HCT116 (cell line): ENCODE measurements around the gene SGTB. TPM values are rescaled to one million over a fixed set of nuclear protein-coding genes. Genes with fewer than 3 reads are reported as not detected.

Experiments used
- ATAC-seq: fragments of 200-7000 bp; cut with Tn5 transposase; 2 replicates; pipeline ENCODE4 v1.9.1; 2020; ENCODE audit warnings: mild to moderate bottlenecking, moderate library complexity
- BruUV-seq: library from RNA; stranded (reverse); fragments of 400-500 nt; replicated peaks from 2 replicates; lab custom pipeline; 2021; lab: Mats Ljungman, UMichigan
- CTCF ChIA-PET: fragments of 300-600 bp; sonication (Branson Sonifier 250); formaldehyde crosslinking; loops from one replicate; lab custom pipeline; 2021; ENCODE audit warnings: antibody characterized with exemption; lab: Charles Lee
- POLR2A ChIA-PET: fragments of 300-600, 350-600 bp; sonication (Branson Sonifier 250); formaldehyde crosslinking; loops from one replicate; lab custom pipeline; 2021; ENCODE audit warnings: antibody characterized with exemption; lab: Charles Lee
- RAD21 ChIA-PET, 2 experiments: fragments of 300-600 bp; sonication (Branson Sonifier 250); formaldehyde crosslinking; loops; one replicate each; lab custom pipeline; 2023; ENCODE audit warnings: low total read pairs in 2 of 2; ENCODE audit not compliant: uncharacterized antibody in 2 of 2, unreplicated experiment in 2 of 2, low non-redundant PET in 1 of 2; lab: Charles Lee
- DNase-seq: peaks from one replicate; pipeline ENCODE4 v3.0.0-alpha.2; 2010; ENCODE audit warnings: low read depth, low spot score
- H2AFZ ChIP-seq: fragments of 200-600 bp; shearing (Covaris generic), sonication (generic); 2 replicates; pipeline ENCODE4 v1.6.1; 2017; ENCODE audit warnings: low read depth, mixed run types, mixed read lengths, antibody characterized with exemption, low read length; ENCODE audit not compliant: poor library complexity, severe bottlenecking
- H3K27ac ChIP-seq: 2 replicates; pipeline ENCODE4 v1.5.1; 2012; ENCODE audit warnings: low read depth, low read length
- H3K27me3 ChIP-seq: fragments of 200-600 bp; sonication (generic); 2 replicates; pipeline ENCODE4 v1.6.1; 2016; ENCODE audit warnings: mixed run types, low read length, mixed read lengths; ENCODE audit not compliant: insufficient read depth
- H3K36me3 ChIP-seq, 2 experiments: fragments of 200-500 bp in 1 of 2; fragments of 200-600 bp in 1 of 2; sonication (Bioruptor generic) in 1 of 2; sonication (generic) in 1 of 2; 2 replicates each; pipeline versions ENCODE4 v1.5.1 to v1.6.1; 2014 to 2016; ENCODE audit warnings: low read length in 2 of 2, inconsistent platforms in 1 of 2, mixed read lengths in 1 of 2, mixed run types in 1 of 2; ENCODE audit not compliant: insufficient read depth in 2 of 2, control insufficient read depth in 1 of 2
- H3K4me1 ChIP-seq, 2 experiments: fragments of 200-600 bp in 1 of 2; sonication (generic) in 1 of 2; 2 replicates each; pipeline versions ENCODE4 v1.5.1 to v1.6.1; 2012 to 2017; ENCODE audit warnings: low read length in 2 of 2, inconsistent platforms in 1 of 2, mild to moderate bottlenecking in 1 of 2, mixed read lengths in 1 of 2, mixed run types in 1 of 2, moderate library complexity in 1 of 2; ENCODE audit not compliant: insufficient read depth in 2 of 2, control insufficient read depth in 1 of 2
- H3K4me2 ChIP-seq: fragments of 200-600 bp; sonication (generic); 2 replicates; pipeline ENCODE4 v1.6.1; 2017; ENCODE audit warnings: mixed run types, low read length, mixed read lengths
- H3K4me3 ChIP-seq, 2 experiments: fragments of 200-600 bp in 1 of 2; sonication (generic) in 1 of 2; replicated peaks in 1 of 2; 2 replicates each; pipeline ENCODE4 v1.5.1; 2011 to 2016; ENCODE audit warnings: low read length in 2 of 2, control low read depth in 1 of 2, low read depth in 1 of 2, mild to moderate bottlenecking in 1 of 2, mixed read lengths in 1 of 2, mixed run types in 1 of 2
- H3K79me2 ChIP-seq: fragments of 200-600 bp; sonication (generic); 2 replicates; pipeline ENCODE4 v1.6.1; 2017; ENCODE audit warnings: mild to moderate bottlenecking, mixed run types, low read length, moderate library complexity, mixed read lengths; ENCODE audit not compliant: insufficient read depth
- H3K9ac ChIP-seq: fragments of 200-600 bp; sonication (generic); 2 replicates; pipeline ENCODE4 v1.6.1; 2016; ENCODE audit warnings: low read length, mixed read lengths
- H3K9me2 ChIP-seq: fragments of 200-600 bp; sonication (generic), shearing (Covaris generic); 2 replicates; pipeline ENCODE4 v1.6.1; 2017; ENCODE audit warnings: mixed run types, mild to moderate bottlenecking, moderate library complexity; ENCODE audit not compliant: insufficient read depth
- H3K9me3 ChIP-seq, 2 experiments: fragments of 200-500 bp in 1 of 2; fragments of 200-600 bp in 1 of 2; sonication (Bioruptor generic) in 1 of 2; sonication (generic) in 1 of 2; 2 replicates each; pipeline ENCODE4 v1.6.1; 2014 to 2017; ENCODE audit warnings: low read length in 2 of 2, mixed read lengths in 2 of 2, inconsistent platforms in 1 of 2, low read depth in 1 of 2, mild to moderate bottlenecking in 1 of 2, mixed run types in 1 of 2, moderate library complexity in 1 of 2; ENCODE audit not compliant: control insufficient read depth in 1 of 2, insufficient read depth in 1 of 2
- H4K20me1 ChIP-seq: fragments of 200-600 bp; sonication (generic), shearing (Covaris generic); 2 replicates; pipeline ENCODE4 v1.6.1; 2017; ENCODE audit warnings: mixed run types, mild to moderate bottlenecking, moderate library complexity; ENCODE audit not compliant: insufficient read depth
- CEBPB ChIP-seq: IDR thresholded peaks from 2 replicates; pipeline ENCODE4 v1.6.1; 2012; ENCODE audit warnings: low read depth
- CTCF ChIP-seq, 3 experiments: fragments of 200-600 bp in 1 of 3; sonication (generic) in 1 of 3; IDR thresholded peaks in 2 of 3; conservative IDR thresholded peaks in 1 of 3; 2 replicates each; pipeline ENCODE4 v1.5.1; 2012 to 2017; ENCODE audit warnings: low read depth in 2 of 3, low read length in 2 of 3, antibody characterized with exemption in 1 of 3, borderline replicate concordance in 1 of 3, control low read depth in 1 of 3, mild to moderate bottlenecking in 1 of 3, mixed read lengths in 1 of 3, mixed run types in 1 of 3, moderate library complexity in 1 of 3; ENCODE audit not compliant: insufficient read depth in 1 of 3
- ELF1 ChIP-seq: IDR thresholded peaks from 2 replicates; pipeline ENCODE4 v1.6.1; 2012; ENCODE audit warnings: low read depth, borderline replicate concordance
- FOSL1 ChIP-seq: IDR thresholded peaks from 2 replicates; pipeline ENCODE4 v1.6.1; 2012; ENCODE audit warnings: low read depth
- MAX ChIP-seq: IDR thresholded peaks from 2 replicates; pipeline ENCODE4 v1.6.1; 2012
- RAD21 ChIP-seq: IDR thresholded peaks from 2 replicates; pipeline ENCODE4 v1.6.1; 2012; ENCODE audit warnings: low read depth, mild to moderate bottlenecking
- REST ChIP-seq: IDR thresholded peaks from 2 replicates; pipeline ENCODE4 v1.6.1; 2012; ENCODE audit warnings: low read depth
- intact Hi-C: fragments of 100-400 bp; cut with micrococcal nuclease; formaldehyde crosslinking; loops from 2 replicates; pipeline ENCODE4 v1.10.0; 2022
- total RNA-seq: library from RNA; stranded (reverse); gene quantifications from one replicate; pipeline ENCODE4 v1.2.1, GENCODE V29; 2021; ENCODE audit not compliant: unreplicated experiment

SGTB gene
- total RNA-seq, 1 experiment from 2014 or later, result 12.6 TPM

- Histone ChIP-seq H3K9ac (no peak overlapping the region), H3K27ac (no peak overlapping the region), H3K36me3 (no peaks in the 10 kb centered on the region), H3K27me3 (no peaks in the 10 kb centered on the region), H3K4me2 (peak overlapping the region; percentile 8; the same call in 1 of the 2 replicates), H2AFZ (no peak overlapping the region), H3K79me2 (peaks cover 69% of the 10 kb centered on the region), H3K9me3 (no peaks in the 10 kb centered on the region), H3K4me3 (no peak overlapping the region), H3K9me2 (no peaks in the 10 kb centered on the region), H4K20me1 (no peaks in the 10 kb centered on the region), H3K4me1 (peaks cover 6 to 17% of the 10 kb centered on the region in 2 experiments)
- ATAC-seq, result peak; percentile 80
- no TSS peak for BruUV-seq
- TF ChIP-seq MAX (no peak), RAD21 (peak; percentile 88), ELF1 (no peak), CTCF (IDR thresholded peaks at IDR 0.05 in 2 of 3, conservative IDR thresholded peaks at IDR 0.05 in 1 of 3; ENCODE audit: borderline replicate concordance in 1 of 3, insufficient read depth in 1 of 3, low read depth in 2 of 3, low read length in 2 of 3) (peak; percentile 44 to 80 (median 64); a peak in 5 of 6 replicates), CEBPB (no peak), REST (no peak), FOSL1 (peak; percentile 34; the same call in 1 of the 2 replicates)
- POLR2A ChIA-PET, result no interaction called here
- RAD21 ChIA-PET, result no interaction called here
- CTCF ChIA-PET, result no interaction called here
- intact Hi-C loops, result loop anchor here (5.0 to 10.0 kb wide), 4 partner anchors 122 to 400 kb away; partner anchors contain the start of genes ERBIN and SREK1
- peak; percentile 45 for DNase-seq
Measured at GRCh38 chr5:65742565-65743231, 20.8 kb upstream of the SGTB start.
